CD14-positive monocyte (primary cell): Measurements from ENCODE around the gene PITPNM1. TPM values are rescaled to one million over a fixed set of nuclear protein-coding genes. Genes with fewer than 3 reads are reported as not detected.

ENCODE experiments used
- DNase-seq, 3 donors: peaks; one replicate each; pipeline ENCODE4 v3.0.0-alpha.2; 2011 to 2022
- H2AFZ ChIP-seq: 2 replicates; pipeline ENCODE4 v1.6.0; 2012; ENCODE audit warnings: mild to moderate bottlenecking, low read depth, low read length, inconsistent platforms; ENCODE audit not compliant: insufficient read depth, poor library complexity, severe bottlenecking
- H3K27ac ChIP-seq, 2 donors: 1 replicate in 1 of 2; 2 replicates in 1 of 2; pipeline ENCODE4 v1.5.1; 2012 to 2013; ENCODE audit warnings: low read length in 2 of 2, control low read depth in 1 of 2, inconsistent platforms in 1 of 2, low read depth in 1 of 2, mild to moderate bottlenecking in 1 of 2
- H3K27me3 ChIP-seq, 2 donors: one replicate each; pipeline versions ENCODE4 v1.6.0 to v1.6.1; 2011 to 2013; ENCODE audit warnings: low read length in 2 of 2; ENCODE audit not compliant: control insufficient read depth in 2 of 2, insufficient read depth in 2 of 2
- H3K36me3 ChIP-seq, 2 donors: replicated peaks in 1 of 2; 1 replicate in 1 of 2; 2 replicates in 1 of 2; pipeline versions ENCODE4 v1.5.1 to v1.6.1; 2012 to 2013; ENCODE audit warnings: low read length in 2 of 2, control low read depth in 1 of 2, inconsistent platforms in 1 of 2, mild to moderate bottlenecking in 1 of 2; ENCODE audit not compliant: insufficient read depth in 2 of 2, control insufficient read depth in 1 of 2
- H3K4me1 ChIP-seq, 2 donors: 1 replicate in 1 of 2; 2 replicates in 1 of 2; pipeline versions ENCODE4 v1.5.1 to v1.6.1; 2012 to 2013; ENCODE audit warnings: low read length in 2 of 2, control low read depth in 1 of 2, inconsistent platforms in 1 of 2, mild to moderate bottlenecking in 1 of 2, moderate library complexity in 1 of 2; ENCODE audit not compliant: insufficient read depth in 2 of 2, control insufficient read depth in 1 of 2
- H3K4me2 ChIP-seq: replicated peaks from 2 replicates; pipeline ENCODE3; 2012; ENCODE audit warnings: low read length, moderate library complexity, mild to moderate bottlenecking; ENCODE audit not compliant: poor library complexity, severe bottlenecking; ENCODE audit errors: extremely low read depth
- H3K4me3 ChIP-seq, 3 experiments: fragments of 200-600 bp in 1 of 3; sonication (generic) in 1 of 3; replicated peaks in 1 of 3; 1 replicate in 2 of 3; 2 replicates in 1 of 3; pipeline ENCODE4 v1.5.1; 2011 to 2013; ENCODE audit warnings: low read length in 3 of 3, mild to moderate bottlenecking in 3 of 3, control low read depth in 2 of 3, low read depth in 2 of 3, inconsistent platforms in 1 of 3, moderate library complexity in 1 of 3
- H3K79me2 ChIP-seq: 2 replicates; pipeline ENCODE4 v1.6.0; 2012; ENCODE audit warnings: mild to moderate bottlenecking, control low read depth, inconsistent platforms, low read length, moderate library complexity; ENCODE audit not compliant: insufficient read depth
- H3K9ac ChIP-seq: 2 replicates; pipeline ENCODE4 v1.6.0; 2017; ENCODE audit warnings: low read length, mild to moderate bottlenecking; ENCODE audit not compliant: insufficient read depth, poor library complexity, severe bottlenecking
- H3K9me3 ChIP-seq, 2 donors: replicated peaks in 1 of 2; 1 replicate in 1 of 2; 2 replicates in 1 of 2; pipeline versions ENCODE4 v1.5.1 to v1.6.1; 2012 to 2013; ENCODE audit warnings: low read length in 2 of 2, control low read depth in 1 of 2; ENCODE audit not compliant: control insufficient read depth in 1 of 2, insufficient read depth in 1 of 2
- H4K20me1 ChIP-seq: 2 replicates; pipeline ENCODE4 v1.6.0; 2012; ENCODE audit warnings: mild to moderate bottlenecking, low read length, control low read depth, moderate library complexity; ENCODE audit not compliant: insufficient read depth
- H3K27ac Mint-ChIP-seq, 7 donors: one replicate each; pipeline ENCODE4 v1.8.0; 2020; ENCODE audit warnings: mild to moderate bottlenecking in 7 of 7, mixed read lengths in 7 of 7, moderate library complexity in 6 of 7, inconsistent platforms in 2 of 7
- H3K27me3 Mint-ChIP-seq, 3 donors: one replicate each; pipeline ENCODE4 v1.8.0; 2021 to 2022; ENCODE audit warnings: low read depth in 3 of 3, mild to moderate bottlenecking in 3 of 3, mixed read lengths in 3 of 3, moderate library complexity in 3 of 3, inconsistent platforms in 1 of 3
- H3K36me3 Mint-ChIP-seq, 2 donors: one replicate each; pipeline ENCODE4 v1.8.0; 2020; ENCODE audit warnings: mixed read lengths in 2 of 2, inconsistent platforms in 1 of 2, mild to moderate bottlenecking in 1 of 2
- H3K4me1 Mint-ChIP-seq: one replicate; pipeline ENCODE4 v1.8.0; 2020; ENCODE audit warnings: mild to moderate bottlenecking, mixed read lengths
- H3K4me3 Mint-ChIP-seq, 2 donors: one replicate each; pipeline ENCODE4 v1.8.0; 2020; ENCODE audit warnings: mild to moderate bottlenecking in 2 of 2, mixed read lengths in 2 of 2, moderate library complexity in 1 of 2
- H3K9me3 Mint-ChIP-seq, 7 donors: one replicate each; pipeline ENCODE4 v1.8.0; 2020 to 2022; ENCODE audit warnings: mixed read lengths in 7 of 7, mild to moderate bottlenecking in 6 of 7, moderate library complexity in 6 of 7, inconsistent platforms in 2 of 7
- CTCF ChIP-seq: fragments of 200-600 bp; IDR thresholded peaks from one replicate; pipeline ENCODE4 v1.8.0; 2022; ENCODE audit warnings: antibody characterized with exemption, mild to moderate bottlenecking
- WGBS: methylation state at CpG from one replicate; pipeline ENCODE4 v1.1.5; 2013; ENCODE audit warnings: missing lambda C conversion rate; ENCODE audit not compliant: insufficient coverage; 5-methylcytosine and 5-hydroxymethylcytosine counted together
- intact Hi-C, 2 donors: fragments of 100-400 bp; cut with micrococcal nuclease; formaldehyde crosslinking; loops; one replicate each; pipeline versions ENCODE4 v1.15.0 to v1.15.1; 2023
- polyA plus RNA-seq, 3 donors: library from polyadenylated mRNA; depleted of rRNA in 1 of 3; unstranded in 2 of 3; stranded (reverse) in 1 of 3; fragments of 300-500 nt in 2 of 3; fragments of >200 nt in 1 of 3; fragmentation: Illumina TruSeq in 2 of 3; gene quantifications; 1 replicate in 2 of 3; 2 replicates in 1 of 3; pipeline ENCODE4 v1.2.3, GENCODE V29; 2012 to 2021

PITPNM1 gene
- polyA plus RNA-seq, 3 donors: 11.7 to 122 (median 22.2) TPM

GRCh38 chr11:67463680-67464410 is 41.3 kb downstream of the PITPNM1 start:
- Histone ChIP-seq H2AFZ (peak overlapping the region; percentile 86), H3K4me1 (peaks cover 36 to 54% of the 10 kb centered on the region in 2 donors)

GRCh38 chr11:67463186-67463585 is 42.0 kb downstream of the PITPNM1 start:
- peaks cover 32% of the 10 kb centered on the region for H3K4me1 Mint-ChIP-seq
- Histone ChIP-seq H3K4me1 (peaks cover 32 to 47% of the 10 kb centered on the region in 2 donors), H3K36me3 (no peaks in the 10 kb centered on the region), H3K27me3 (no peaks in the 10 kb centered on the region), H3K27ac (peak overlapping the region; percentile 79 to 87), H3K4me3 (no peak overlapping the region), H3K9me3 (no peaks in the 10 kb centered on the region), H3K9ac (no peak overlapping the region), H4K20me1 (no peaks in the 10 kb centered on the region), H3K79me2 (peaks cover 7% of the 10 kb centered on the region), H2AFZ (no peak overlapping the region), H3K4me2 (no peak overlapping the region)
- no peak for DNase-seq
- peak overlapping the region; percentile 94 to 98 (median 96) for H3K27ac Mint-ChIP-seq
- no peak overlapping the region for H3K4me3 Mint-ChIP-seq
- H3K27me3 Mint-ChIP-seq: peaks cover 2 to 12% (median 5%) of the 10 kb centered on the region in 3 donors
- intact Hi-C loops: no loop called here
- peaks cover 0 to 2% (median 0%) of the 10 kb centered on the region in 7 donors for H3K9me3 Mint-ChIP-seq
- TF ChIP-seq CTCF: no peak
- H3K36me3 Mint-ChIP-seq: peaks cover 0 to 2% of the 10 kb centered on the region in 2 donors
- 100% methylated on average over 1 of the region's 10 CpGs for WGBS

More at GRCh38 chr11:67463680-67464410, 41.3 kb downstream of the PITPNM1 start:
- Histone ChIP-seq H3K9ac (peak overlapping the region; percentile 87), H3K4me3 (peak overlapping the region; percentile 80 to 85 (median 82)), H3K4me2 (peak overlapping the region; percentile 97), H3K9me3 (no peaks in the 10 kb centered on the region), H4K20me1 (no peaks in the 10 kb centered on the region), H3K79me2 (peaks cover 7% of the 10 kb centered on the region), H3K27ac (peak overlapping the region; percentile 79 to 87), H3K36me3 (no peaks in the 10 kb centered on the region), H3K27me3 (no peaks in the 10 kb centered on the region)
- Mint-ChIP-seq H3K27me3 (peaks cover 4 to 15% (median 5%) of the 10 kb centered on the region in 3 donors), H3K36me3 (peaks cover 0 to 2% of the 10 kb centered on the region in 2 donors), H3K27ac (peak overlapping the region; percentile 94 to 98 (median 96)), H3K9me3 (peaks cover 0 to 2% (median 0%) of the 10 kb centered on the region in 7 donors), H3K4me3 (peak overlapping the region; percentile 79 to 86), H3K4me1 (peaks cover 36% of the 10 kb centered on the region)
- 68% methylated on average over 15 of the region's 20 CpGs for WGBS
- intact Hi-C loops: loop anchor here in 1 of 2 donors (2.0 kb wide), 1 partner anchor 35 kb away; the partner anchor contains the start of gene RPS6KB2
- no peak for TF ChIP-seq CTCF
- peak; percentile 90 to 91 (median 91) for DNase-seq
